GM12892 (cell line): ENCODE measurements around the gene DGCR8.

ENCODE experiments used
- POLR2A ChIP-seq: IDR thresholded peaks from 2 replicates; pipeline ENCODE4 v1.6.1; 2011; ENCODE audit warnings: low read depth, low read length, control low read depth
- POLR2AphosphoS5 ChIP-seq: IDR thresholded peaks from 2 replicates; pipeline ENCODE4 v1.6.1; 2011; ENCODE audit warnings: low read depth, low read length, control low read depth

DNA sequence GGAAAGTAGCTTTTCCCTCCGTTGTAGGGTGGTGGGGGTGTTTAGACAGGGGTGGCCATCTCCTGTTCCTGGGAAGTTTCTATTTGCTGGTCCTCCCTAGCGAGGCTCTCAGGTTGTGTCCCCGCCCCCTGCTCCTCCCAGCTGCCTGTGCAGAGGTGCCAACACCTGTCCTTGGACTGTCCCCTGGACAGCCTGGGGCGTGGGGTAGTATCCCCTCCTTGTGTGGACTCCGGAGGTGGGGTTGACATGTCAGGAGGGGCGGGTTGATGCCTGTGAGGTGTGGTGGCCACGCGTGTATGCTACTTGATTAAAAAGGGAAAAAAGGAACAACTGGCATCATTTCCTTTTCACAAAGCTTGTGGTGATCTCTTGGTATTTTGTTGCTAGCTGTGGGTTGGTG, 21.6 kb downstream of the DGCR8 start:
- TF ChIP-seq POLR2AphosphoS5 (no peak), POLR2A (no peak)
